Smooth muscle cell of the brain vasculature (primary cell): Measurements from ENCODE around the gene JPH3.
"Not testable (repeated sequence)": the region's sequence is repeated elsewhere in the genome, so short reads cannot be mapped to it uniquely, and the experiment has no call there.

Source experiments
- DNase-seq: peaks from one replicate; pipeline ENCODE4 v3.0.0-alpha.2; 2012; ENCODE audit warnings: low read depth, low spot score

Gene JPH3

DNA sequence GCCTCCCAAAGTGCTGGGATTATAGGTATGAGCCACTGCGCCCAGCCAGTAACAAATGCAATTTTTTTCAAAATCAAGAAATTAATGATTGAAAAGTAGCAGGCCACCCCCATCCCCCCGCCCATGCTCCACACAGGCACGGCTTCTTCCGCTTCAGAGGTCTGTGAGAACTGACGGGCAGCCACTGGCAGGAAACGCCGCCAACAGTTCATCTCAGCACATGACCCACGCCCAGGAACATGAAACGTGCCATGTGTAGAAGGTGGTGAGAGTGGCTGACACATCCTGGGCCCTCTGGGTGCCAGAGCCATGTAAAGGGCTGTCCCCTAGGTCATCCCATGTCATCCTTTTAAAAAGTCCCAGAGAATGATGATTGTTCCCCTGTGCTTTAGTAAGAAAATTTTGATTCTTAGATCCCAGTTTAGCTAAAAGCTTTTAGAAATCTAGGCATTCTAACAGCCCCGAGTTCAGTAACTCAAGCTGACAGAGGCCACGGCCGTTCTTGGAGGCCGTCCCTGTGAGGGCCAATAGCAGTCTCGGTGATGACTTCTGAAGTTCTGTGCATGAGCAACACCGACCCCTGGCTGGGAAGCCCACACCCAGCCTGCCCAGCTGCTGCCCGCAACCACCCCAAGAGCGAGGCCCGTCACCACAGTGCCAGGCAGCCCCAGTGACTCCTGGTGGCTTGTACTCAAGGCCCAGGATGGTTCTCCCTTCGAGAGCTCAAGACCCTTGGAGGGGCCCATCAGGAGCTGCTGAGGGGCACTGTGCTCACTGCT, 111.3 kb downstream of the JPH3 start:
- no peak for DNase-seq

DNA sequence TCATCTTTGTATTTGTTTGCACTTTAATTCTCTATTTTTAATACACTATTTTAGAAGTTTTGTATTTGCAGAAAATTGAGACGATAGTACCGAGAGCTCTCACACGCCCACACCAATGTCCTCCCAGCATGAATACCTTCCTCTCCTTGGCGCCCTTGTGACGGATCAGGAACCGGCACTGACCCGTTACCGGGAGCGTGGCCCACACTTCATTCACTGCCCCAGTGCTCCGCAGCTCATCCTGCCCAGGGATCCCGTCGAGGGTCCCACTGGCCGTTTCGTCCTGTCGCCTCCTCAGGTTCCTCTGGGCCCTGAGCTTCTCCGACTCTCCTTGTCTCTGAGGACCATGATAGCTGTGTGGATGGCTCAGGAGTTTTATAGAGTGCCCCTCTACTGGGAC, 112.9 kb downstream of the JPH3 start:
- no peak for DNase-seq

DNA sequence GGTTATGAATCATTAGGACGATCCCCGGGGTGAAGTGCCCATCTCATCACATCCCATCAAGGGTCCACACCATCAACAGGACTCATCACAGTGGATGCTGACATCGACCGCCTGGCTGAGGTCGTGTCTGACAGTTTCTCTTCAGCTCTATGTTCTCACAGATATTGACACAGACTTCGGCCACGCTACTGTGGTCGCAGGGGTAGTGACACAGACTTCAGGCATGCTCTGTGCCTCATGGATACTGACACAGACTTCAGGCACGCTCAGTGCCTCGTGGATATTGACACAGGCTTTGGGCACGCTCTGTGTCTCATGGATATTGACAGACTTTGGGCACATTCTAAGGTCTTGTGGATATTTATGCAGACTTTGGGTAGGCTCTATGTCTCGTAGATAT, 113.3 kb downstream of the JPH3 start:
- DNase-seq: no peak

DNA sequence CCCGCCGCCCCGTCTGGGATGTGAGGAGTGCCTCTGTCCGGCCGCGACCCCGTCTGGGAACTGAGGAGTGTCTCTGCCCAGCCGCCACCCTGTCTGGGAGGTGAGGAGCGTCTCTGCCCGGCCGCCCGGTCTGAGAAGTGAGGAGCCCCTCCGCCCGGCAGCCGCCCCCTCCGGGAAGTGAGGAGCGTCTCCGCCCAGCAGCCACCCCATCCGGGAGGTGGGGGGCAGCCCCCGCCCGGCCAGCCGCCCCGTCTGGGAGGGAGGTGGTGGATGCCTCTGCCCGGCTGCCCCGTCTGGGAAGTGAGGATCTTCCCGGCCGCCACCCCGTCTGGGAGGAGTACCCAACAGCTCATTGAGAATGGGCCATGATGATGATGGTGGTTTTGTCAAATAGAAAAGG, 116.5 kb downstream of the JPH3 start:
- DNase-seq: not testable (repeated sequence)

DNA sequence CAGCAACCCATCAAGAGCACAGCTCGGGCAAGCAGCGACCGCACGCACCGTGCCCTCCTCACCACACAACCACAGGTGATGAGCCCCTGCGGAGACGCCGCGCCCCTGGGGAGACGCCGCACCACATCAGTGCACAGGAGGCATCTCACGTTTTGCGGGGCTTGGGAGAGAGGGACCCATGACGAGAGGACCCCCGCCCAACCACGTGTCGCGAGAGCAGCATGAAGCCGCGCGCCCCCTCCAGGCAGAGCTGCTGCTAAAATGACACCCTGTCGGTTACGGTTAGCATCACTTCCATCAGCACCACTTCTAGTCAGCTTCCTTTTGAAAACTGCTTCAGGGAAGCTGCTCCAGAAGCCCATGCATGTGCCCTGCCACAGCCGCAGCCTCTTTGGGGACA, 118.1 kb downstream of the JPH3 start:
- DNase-seq: no peak

DNA sequence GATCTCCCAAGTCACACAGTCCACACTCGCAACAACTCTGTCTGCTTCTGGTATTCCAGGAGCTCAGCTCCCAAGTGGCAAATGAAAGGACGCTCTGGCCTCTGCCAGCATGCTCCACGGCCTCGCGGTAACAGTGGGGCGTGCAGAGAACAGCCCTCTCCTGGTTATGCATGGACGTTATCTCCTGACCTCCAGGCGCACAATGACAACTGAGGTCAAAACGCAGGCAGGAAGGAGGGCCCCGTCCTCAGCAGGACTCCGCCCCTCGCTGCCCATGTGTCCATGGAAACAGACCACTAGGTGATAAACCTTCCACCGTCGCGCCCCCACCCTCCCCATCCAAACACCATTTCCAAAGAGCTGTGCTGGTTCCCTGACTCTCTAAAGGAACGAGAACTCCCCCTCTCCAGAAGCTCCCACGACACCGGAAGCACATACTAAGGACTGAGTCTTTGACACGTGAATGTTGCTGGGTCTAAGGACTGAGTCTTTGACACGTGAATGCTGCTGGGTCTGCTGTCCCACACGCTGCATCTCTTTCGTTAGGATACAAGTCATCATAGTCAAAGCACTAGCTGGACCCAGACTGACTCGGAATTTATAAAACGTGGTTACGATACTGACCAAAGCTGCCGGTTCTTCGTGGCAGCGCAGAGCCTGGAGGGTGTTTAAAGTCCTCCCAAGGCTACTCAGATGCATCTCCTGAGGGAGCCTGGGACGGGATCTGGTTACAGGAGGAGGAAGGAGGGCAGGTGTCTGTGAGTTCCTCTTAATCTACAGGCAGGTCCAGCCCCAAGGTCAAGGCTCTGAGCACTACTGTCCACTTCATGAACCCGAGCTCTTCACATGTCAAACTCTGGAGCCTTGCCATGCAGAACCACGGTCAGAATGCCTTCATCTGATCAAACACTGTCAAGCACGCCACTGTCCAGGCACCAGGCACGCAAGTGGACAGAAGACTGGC, 119.6 kb downstream of the JPH3 start:
- no peak for DNase-seq

DNA sequence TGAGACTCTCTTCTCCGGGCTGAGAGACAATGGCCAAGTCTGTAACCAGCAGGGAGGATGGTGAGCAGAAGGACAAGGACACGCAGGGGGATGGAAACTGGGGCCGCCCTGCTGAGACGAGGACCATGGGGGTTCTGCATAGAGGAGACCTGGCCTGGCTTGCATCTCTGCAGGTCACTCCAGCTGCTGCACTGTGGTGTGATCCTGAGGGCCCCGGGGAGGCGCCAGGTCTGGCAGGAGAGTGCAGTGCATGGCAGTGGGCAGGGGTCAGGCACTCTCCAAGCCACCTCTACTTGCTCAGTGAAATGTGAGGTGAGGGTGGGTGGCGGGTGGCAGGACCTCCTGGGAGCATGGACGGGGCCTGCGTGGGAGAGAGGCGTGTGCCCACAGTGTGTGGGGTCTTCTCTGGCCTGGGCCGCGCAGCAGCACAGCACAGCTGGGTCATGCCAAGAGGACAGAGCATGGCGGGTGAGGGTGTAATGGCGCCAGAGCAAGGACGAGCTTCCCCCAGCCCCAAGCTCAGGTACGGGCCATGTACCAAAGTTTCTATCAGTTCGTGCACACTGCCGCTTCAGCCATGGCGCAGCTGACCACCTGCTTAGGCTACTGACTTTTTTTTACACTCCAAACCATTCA, 120.4 kb downstream of the JPH3 start:
- no peak for DNase-seq

DNA sequence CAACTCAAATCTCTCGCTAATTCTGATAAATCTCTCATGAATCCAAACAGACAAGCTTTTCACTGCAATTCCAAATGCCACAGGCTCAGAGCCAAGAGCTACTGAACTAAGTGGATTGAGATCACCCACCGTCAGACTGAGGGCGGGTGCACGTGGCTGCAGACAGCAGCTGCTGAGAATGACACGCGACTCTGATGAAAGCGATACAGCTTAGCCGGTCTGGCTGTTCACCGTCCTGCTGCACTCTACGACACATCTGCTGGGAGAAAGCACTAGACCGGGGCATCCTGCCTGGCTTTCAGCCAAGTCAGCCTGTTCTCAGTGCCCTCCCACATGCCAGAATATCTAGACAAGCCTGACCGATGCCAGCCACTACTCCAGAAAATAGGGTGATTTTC, 120.9 kb downstream of the JPH3 start:
- DNase-seq: no peak

DNA sequence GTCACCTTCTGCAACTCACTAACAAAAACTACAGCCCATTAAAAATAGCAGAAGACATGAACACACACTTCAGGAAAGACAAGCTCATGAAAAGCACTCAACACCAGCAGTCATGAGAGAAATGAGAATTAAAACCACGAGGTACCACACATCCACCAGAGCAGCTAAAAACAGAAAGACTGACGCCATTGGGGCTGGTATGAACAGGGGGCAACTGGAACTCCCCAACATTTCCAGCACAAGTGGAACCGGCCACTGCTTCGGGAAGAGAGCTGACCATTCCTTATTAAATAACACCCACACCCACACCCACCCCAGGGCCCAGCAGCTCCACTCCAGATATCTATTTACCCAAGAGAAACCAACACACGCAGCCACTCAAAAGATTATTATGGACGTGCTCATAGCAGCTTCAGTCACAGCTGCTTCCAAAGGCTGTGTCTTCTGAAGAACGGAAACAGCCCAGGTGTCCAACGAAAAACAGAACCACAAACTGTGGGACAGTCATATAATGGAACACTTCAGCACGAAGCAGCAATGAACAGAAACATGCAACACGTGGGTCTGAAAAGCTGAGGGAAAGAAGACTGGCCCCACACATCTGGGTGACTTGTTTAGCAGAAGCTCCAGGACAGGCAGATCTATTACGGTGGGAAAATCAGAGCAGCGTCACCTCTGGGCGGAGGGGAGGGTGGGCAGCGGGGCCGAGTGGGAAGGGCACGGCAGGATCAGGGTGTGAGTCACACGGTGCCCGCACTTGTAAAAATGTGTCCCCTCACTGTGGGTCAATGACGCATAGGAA, 122.4 kb downstream of the JPH3 start:
- DNase-seq: no peak

DNA sequence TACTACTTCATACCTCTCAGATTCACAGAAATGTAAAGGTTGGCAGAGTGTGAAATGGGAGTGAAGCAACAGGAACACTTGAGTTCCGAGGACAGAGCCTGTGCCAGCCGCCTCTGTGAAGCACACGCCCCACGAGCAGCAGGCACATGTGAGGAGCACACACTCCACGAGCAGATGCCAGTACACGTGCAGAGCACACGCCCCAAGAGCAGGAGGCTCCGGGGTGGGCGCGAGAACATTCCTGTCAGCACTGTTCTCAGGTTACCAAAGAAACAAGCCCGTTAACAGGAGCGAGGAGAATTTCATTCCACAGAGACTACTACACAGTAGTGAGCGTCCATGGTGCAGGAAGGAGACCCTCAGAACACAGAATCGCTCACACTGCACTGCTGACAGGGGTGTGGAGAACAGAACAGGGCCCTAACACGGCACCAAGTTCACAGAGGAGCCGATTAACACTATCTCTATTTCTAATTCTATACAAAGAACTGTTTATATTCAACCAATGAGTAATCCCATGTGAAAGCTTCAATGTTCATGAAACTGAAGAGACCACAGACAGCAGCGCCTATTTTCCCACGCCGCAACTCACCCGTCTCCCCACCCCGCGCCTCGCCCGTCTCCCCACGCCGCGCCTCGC, 123.4 kb downstream of the JPH3 start:
- DNase-seq: no peak

DNA sequence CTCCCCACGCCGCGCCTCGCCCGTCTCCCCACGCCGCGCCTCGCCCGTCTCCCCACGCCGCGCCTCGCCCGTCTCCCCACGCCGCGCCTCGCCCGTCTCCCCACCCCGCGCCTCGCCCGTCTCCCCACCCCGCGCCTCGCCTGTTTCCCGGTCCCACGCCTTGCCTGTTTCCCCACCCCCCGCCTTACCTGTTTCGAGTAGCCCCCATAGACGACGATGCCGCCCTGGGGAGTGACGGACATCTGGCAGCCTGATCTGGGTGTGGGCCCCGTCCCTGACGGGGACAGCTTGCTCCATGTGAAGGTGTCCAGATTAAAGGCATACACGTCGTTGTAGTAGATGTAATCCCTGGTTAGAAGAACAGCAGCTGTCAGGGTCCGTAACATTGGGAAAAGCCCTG, 124.3 kb downstream of the JPH3 start:
- DNase-seq: not testable (repeated sequence)

DNA sequence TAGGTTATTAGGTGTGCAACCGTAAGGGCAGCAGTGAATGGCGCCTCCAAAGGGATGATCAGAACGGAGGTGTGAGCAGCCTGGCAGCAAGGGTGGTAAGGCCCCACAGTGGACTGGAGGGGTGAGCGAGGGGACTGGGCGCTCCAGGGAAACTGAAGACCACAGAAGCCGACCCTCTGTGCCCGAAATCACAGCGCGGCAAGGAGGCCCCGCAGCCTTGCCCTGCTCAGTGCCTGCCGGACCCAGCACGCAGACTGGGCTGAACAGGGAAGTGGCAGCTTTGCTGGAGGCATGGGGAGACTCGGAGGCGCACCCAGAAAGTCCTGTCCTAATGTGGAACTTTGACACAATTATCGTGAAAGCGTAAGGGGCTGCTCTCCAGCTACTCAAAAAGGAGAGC, 125.0 kb downstream of the JPH3 start:
- DNase-seq: no peak

DNA sequence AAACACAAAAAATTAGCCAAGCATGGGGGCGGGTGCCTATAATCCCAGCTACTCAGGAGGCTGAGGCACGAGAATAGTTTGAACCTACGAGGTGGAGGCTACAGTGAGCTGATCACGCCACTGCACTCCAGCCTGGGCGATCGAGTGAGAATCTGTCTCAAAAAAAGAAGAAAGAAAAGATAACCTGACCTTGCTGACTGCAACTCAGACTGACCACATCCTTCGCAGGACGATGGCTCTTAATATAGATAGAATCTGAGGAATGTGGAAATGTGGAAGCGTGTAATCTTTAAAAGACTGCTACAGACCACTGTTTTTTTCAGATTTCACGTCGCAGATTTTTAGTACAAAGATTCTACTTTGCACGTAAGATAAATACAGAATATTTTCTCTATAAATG, 125.7 kb downstream of the JPH3 start:
- no peak for DNase-seq

DNA sequence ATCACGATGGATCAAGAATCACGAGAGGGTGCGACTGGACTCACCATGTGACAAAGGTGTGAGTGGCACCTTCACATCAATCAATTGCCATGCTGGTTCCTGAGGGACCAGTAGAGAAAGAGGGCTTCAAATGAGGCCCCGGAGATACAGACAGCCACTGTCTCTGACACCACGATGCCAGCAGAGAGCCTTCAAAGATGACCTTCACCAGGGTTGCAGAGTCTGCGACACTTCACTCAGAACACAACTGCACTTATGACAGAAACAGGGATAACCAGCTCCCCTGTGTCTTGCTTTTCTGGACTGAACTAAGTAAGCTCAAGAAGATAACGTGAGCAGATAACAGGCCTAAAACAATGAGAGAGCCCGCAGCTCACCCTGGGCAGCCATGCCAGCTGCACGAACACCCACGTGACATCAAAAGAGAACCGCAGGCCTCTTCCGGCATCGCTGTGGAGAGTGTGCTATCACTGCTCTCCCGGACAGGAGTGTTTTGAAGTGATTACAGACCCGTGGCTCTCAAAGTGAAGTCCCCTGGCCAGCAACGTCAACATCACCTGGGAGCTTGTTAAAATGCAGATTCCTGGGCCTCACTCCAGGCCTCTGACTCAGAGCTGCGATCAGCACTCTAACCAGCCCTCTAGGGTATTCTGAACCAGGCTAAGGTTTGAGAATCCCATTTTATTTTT, 127.1 kb downstream of the JPH3 start:
- DNase-seq: no peak

DNA sequence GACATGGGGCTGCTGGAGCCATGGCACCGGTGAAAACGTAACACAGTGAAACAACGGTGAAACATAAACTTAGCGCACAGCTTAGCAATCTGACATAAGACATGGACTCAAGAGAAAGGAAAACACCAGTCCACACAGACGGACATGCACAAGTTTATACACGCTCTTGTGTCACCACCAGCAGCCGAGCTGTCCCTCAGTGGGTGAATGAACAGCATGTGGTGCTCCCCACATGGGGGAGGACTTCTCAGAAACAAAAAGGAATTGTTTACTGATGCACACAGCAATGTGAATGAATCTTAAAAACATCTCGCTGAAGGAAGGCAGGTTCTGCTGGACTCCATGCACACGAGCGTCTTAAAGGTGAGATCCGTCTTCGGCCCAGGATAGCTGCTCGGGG, 129.3 kb downstream of the JPH3 start:
- no peak for DNase-seq

DNA sequence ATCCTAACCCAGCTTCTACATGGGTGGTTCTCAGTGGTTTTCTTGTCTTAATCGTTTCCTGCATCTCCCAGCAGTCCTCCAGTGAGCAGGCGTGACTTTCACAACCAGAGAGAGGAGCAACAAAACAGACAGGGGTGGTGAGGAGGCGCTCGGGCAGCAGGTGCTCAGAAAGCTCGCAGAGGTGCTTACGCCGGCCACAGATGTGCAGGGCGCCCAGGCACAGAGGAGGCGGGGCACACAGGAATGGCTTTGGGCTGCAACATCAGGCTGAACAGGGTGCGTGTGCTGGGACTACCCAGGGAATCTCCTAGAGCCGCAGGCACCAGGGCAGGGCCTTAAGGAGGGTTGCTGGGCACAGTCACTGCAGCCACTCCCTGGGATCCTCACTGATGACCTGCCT, 130.9 kb downstream of the JPH3 start:
- no peak for DNase-seq

DNA sequence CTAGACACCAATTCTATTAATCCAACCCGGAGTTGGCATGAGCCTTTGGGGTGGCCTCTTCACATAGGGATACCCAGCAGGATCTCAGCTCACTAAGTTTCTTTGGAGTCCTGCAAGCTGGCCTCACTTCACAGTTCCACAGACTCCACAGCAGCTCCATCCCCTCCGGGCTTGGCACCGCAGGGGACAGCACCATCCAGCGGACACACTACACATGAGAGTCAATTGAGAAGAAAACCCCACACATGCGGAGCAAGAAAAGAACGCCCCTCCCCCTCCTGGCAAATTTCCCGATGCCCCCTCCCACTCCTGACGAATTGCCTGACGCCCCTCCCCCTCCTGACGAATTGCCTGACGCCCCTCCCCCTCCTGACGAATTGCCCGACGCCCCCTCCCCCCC, 132.3 kb downstream of the JPH3 start:
- DNase-seq: no peak

DNA sequence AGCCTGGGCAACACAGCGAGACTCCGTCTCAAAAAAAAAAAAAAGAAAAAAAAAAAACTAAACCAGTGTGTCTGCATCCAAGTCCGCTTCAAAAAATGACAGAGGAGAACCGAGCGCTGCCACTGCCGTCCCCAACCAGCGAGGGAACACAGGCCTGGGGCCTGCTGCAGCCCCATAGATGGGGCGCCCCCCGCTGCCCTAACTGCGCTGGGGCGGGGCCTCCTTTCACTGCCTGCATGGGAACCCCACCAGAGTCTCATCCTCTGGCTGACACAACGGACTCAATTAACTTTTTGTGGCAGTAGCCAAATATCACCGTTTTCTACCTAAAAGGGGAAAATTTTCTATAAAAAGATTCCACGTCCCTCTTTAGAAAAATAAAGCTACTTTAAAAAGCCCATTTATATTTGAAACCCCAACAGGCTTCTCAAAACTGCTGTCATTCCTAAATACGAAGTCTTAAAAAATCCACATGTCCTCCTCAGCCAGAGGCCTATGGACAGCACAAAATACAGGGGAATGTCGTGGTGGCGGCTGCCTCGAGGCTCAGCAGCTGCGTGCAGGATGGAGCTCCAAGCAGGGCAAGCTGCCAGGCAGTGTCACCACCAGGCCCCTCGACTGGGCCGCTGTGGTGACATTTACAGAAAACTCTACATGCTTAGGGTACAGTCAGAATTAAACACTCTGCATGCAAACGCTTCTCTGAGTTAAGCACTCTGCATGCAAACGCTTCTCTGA, 133.1 kb downstream of the JPH3 start:
- no peak for DNase-seq

DNA sequence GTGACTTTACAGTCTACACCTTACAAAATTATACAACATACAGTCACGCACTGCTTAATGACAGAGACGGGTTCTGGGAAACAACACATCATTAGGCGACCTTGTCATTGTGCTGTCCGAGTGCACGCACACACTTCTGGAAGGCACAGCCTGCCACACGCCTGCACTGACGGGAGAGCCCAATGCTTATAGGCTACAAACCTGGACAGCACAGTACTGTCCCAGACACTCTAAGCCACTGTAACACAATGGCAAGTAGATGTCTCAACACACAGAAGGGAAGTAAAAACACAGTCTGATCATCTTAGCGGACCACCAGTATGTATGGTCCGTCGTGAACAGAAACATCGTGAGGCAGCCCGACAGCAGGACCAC, 133.7 kb downstream of the JPH3 start:
- no peak for DNase-seq

DNA sequence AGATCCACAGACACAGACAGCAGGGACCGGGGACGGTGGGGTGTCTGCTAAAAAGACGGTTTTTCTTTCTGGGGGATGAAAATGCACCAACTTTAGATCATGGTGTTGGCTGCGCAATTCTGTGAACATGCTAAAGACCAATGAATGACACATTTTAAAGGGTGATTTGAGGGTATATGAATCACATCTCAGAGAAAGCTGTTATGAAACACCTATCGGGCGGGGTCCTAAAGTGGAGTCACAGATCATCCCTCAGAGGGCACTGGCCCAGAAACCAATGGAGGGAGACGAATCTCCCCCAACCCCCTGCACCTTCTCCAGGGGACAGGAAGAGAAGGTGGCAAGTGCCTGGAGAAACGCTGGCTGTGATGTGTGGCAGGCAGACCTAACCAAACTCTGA, 137.5 kb downstream of the JPH3 start:
- DNase-seq: no peak
